ENCODE results near the gene LGALS7B.
"Not testable (repeated sequence)": the region's sequence is repeated elsewhere in the genome, so short reads cannot be mapped to it uniquely, and the experiment has no call there.

Gene LGALS7B

GRCh38 chr19:38770228-38770948 is 18.6 kb upstream of the LGALS7B start:
- not testable (repeated sequence) for DNase-seq

- DNase-seq: not testable (repeated sequence)
Measured at GRCh38 chr19:38770949-38771275, 18.1 kb upstream of the LGALS7B start.

GRCh38 chr19:38771569-38771968 is 17.4 kb upstream of the LGALS7B start:
- DNase-seq: not testable (repeated sequence)

- DNase-seq: peak; percentile 11
Measured at GRCh38 chr19:38773469-38774177, 15.4 kb upstream of the LGALS7B start, which contains the start of gene LGALS7. Gene LGALS7, minus strand, starts transcription at chr19:38773517. Its CDS starts 25 bp downstream, at chr19:38773492.

GRCh38 chr19:38774181-38774950 is 14.6 kb upstream of the LGALS7B start:
- DNase-seq: no peak

GRCh38 chr19:38778733-38779132 is 10.3 kb upstream of the LGALS7B start:
- no peak for DNase-seq

- no peak for DNase-seq
Measured at GRCh38 chr19:38780443-38780842, 8.6 kb upstream of the LGALS7B start.

- DNase-seq: no peak
Measured at GRCh38 chr19:38781058-38781457, 7.9 kb upstream of the LGALS7B start.

GRCh38 chr19:38782212-38782611 is 6.8 kb upstream of the LGALS7B start:
- DNase-seq: not testable (repeated sequence)

GRCh38 chr19:38784224-38784623 is 4.8 kb upstream of the LGALS7B start:
- no peak for DNase-seq

- DNase-seq: no peak
Measured at GRCh38 chr19:38785187-38785699, 3.8 kb upstream of the LGALS7B start.

GRCh38 chr19:38786061-38786460 is 2.9 kb upstream of the LGALS7B start:
- not testable (repeated sequence) for DNase-seq

GRCh38 chr19:38786572-38787265 is 2.3 kb upstream of the LGALS7B start:
- DNase-seq: no peak

- not testable (repeated sequence) for DNase-seq
Measured at GRCh38 chr19:38790507-38791403, 1.8 kb downstream of the LGALS7B start.

- not testable (repeated sequence) for DNase-seq
Measured at GRCh38 chr19:38791451-38792064, 2.6 kb downstream of the LGALS7B start.

- DNase-seq: no peak
Measured at GRCh38 chr19:38792250-38793111, 3.5 kb downstream of the LGALS7B start.

- DNase-seq: peak; percentile 64
Measured at GRCh38 chr19:38793177-38793576, 4.2 kb downstream of the LGALS7B start.

GRCh38 chr19:38793671-38794070 is 4.7 kb downstream of the LGALS7B start:
- DNase-seq: no peak

- DNase-seq: no peak
Measured at GRCh38 chr19:38795549-38795948, 6.5 kb downstream of the LGALS7B start.

- DNase-seq: no peak
Measured at GRCh38 chr19:38796154-38796553, 7.2 kb downstream of the LGALS7B start.

Measured in NCI-H2171 (cell line).